ENCODE results near the gene POLN.

The POLN gene

DNA sequence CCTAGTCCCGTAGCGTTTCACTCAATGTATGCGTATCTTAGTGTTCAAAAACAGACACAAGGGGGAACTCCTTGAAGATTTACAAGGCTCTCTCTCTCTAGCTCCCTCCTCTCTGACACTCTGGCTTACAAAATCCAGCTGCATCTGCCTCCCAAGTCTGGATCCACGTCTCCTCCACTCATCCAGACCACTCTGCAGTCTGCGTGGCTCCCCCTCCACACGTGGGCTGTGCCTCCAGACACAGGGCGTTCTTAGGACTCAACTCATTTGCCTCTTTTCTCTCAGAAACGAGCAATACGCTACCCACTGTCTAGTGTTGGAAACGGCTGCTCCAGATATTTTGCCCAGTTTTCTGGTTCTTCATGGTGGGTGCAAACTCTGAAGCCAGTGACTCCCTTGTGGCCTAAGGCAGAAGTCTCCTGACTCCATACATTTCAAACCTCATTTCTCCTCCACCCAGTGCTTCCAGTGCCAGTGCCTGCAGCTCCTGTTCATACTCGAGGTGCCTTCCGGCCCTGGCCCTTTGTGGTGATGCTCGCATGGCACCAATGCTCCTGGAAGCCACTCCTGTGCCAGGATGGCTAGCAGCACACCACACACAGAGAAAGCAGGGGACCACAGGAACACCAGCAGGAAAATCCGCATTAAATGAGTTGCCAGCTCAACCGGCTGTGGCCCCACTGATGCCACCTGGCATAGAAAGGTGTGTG, 158.7 kb downstream of the POLN start:
- no peak for DNase-seq (ENCODE audit: low spot score)

DNA sequence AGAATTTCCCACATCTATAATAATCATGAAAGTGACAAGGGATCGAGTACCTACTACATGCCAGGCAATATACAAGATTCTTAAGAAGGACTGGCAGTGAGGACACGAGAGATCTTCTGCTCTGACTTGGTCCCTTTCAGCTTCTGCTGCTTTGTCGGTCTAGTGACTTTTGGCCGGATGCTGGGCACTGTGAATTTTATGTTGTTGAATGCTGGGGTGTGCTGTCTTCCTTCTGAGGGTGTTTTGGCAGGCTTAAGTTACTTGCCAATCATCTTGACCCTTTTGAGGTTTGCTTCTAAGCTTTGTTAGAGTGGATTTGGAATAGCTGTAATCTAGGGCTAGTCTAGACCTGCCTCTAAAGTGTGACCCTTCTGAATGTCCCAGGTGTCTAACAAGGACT, 159.3 kb downstream of the POLN start:
- DNase-seq (ENCODE audit: low spot score) = no peak

DNA sequence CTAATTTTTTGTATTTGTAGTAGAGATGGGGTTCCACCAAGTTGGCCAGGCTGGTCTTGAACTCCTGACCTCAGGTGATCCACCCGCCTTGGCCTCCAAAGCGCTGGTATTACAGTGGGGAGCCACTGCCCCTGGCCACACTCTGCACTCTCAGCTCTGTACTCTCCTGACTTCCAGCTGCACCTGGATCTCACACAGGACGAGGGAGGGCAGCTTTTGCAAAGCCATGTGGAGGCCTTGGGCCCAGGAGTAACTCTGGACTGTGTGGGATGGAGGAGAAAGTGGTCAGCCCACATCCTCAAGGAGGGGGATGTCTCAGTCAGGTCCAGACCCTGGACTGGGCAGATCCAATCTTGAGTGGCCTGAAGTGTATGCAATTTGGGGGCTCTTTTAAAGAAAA, 159.8 kb downstream of the POLN start:
- no peak for DNase-seq (ENCODE audit: low spot score)

DNA sequence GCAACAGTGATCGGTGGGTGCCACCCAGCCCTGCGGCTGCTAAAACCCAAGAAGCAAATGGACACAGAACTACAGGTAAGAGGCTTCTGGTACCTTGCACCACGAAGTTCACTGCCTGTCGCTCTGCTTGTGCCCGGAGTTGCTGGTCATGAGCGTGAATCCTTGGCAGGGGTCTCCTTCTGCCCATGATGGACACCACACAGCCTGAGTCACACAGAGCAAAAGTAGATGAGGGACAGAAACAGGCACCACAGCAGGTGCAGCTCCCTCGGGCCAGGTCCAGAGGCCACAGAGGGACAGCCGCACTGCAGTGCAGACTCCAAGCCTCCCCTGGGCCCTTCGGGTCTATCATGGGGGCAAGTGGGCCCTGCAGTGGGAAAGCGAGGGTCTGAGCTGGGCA, 160.4 kb downstream of the POLN start:
- DNase-seq (ENCODE audit: low spot score) = no peak

DNA sequence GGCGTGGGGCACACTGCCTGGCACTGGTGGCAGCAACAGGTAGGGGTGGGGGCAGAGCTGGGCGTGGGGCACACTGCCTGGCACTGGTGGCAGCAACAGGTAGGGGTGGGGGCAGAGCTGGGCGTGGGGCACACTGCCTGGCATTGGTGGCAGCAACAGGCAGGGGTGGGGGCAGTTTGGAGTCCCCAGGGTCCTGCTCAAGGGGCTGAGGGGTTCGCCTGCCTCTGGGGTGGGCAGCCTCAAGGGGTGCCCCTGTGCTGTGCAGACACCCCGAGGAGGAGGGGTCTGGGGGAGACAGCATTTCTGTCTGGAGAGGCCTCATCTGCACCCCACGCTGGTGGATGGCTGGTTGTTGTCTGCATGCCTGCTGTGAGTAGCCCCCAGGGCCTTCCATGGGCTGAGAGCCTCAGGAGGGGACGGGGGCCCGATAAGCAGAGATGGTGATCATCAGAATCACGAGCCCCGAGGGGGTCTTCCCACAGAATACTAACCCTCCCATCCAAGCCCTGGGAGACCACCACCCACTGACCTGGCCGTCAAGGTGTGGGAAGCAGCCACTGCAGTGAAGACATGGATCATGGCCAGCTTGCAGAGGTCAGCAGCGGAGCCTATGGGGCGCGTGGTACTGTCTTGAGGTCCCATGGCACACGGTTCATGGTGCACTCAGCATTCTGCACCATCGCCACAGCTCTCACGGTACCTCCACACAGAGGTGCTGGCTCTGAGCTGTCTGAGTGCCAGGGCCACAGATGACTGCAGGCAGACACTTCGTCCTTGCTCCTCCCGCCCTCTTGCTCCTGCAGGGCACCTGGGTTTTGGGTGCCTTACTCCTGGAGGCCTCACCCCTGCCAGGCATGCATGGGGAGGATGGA, 161.3 kb downstream of the POLN start:
- no peak for DNase-seq (ENCODE audit: low spot score)

DNA sequence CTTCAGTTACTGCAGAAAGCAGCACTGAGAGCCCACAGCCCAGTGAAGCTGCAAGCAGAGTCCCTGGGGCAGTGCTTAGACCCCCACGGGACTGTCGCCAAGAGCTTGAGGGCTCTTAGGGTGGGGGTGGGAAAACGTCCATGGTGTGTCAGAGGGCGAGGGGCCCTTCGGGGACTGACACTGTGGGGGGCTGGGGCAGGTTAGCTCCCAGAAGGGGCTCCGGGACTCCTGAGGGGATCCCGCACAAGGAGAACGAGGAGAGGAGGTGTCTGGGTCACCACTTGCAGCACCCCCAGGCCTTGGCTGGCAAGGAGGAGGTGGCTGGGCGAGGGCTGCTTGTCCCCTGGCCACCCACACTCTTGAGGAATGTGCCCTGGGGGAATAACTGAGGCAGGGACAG, 162.0 kb downstream of the POLN start:
- DNase-seq (ENCODE audit: low spot score) = no peak

DNA sequence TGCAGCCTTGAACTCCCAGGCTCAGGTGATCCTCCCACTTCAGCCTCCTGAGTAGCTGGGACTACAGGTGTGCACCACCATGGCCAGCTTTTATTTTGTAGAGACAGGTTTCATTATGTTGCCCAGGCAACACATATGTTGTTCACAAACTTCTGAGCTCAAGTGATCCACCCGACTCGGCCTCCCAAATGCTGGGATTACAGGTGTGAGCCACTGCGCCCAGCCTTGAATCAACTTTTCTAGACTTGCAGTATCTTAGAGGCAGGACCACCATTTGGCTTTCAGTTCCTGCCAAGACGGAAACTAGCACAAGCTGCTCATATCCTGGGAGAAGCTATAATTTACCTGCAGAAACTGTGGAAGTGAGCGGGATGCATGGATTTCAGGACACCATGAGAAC, 162.9 kb downstream of the POLN start:
- DNase-seq (ENCODE audit: low spot score) = no peak

DNA sequence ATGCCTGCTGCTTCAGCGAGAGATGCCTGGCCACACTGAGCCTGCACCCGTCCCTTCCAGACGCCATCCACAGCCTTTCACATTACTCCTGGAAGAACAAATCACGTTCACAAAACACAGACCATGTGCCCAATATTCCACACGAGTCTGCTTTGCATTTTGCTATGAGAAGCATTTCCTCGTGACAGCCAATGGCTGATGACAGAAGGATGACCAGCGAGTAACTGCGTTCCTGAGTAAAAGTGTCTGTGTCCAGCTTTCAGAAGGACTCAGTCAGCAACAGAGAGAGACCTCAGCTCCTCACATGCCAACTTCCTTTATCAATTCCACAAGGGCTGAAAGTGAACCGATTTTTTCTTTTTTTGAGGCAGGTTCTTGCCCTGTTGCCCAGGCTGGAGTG, 163.3 kb downstream of the POLN start:
- no peak for DNase-seq (ENCODE audit: low spot score)

DNA sequence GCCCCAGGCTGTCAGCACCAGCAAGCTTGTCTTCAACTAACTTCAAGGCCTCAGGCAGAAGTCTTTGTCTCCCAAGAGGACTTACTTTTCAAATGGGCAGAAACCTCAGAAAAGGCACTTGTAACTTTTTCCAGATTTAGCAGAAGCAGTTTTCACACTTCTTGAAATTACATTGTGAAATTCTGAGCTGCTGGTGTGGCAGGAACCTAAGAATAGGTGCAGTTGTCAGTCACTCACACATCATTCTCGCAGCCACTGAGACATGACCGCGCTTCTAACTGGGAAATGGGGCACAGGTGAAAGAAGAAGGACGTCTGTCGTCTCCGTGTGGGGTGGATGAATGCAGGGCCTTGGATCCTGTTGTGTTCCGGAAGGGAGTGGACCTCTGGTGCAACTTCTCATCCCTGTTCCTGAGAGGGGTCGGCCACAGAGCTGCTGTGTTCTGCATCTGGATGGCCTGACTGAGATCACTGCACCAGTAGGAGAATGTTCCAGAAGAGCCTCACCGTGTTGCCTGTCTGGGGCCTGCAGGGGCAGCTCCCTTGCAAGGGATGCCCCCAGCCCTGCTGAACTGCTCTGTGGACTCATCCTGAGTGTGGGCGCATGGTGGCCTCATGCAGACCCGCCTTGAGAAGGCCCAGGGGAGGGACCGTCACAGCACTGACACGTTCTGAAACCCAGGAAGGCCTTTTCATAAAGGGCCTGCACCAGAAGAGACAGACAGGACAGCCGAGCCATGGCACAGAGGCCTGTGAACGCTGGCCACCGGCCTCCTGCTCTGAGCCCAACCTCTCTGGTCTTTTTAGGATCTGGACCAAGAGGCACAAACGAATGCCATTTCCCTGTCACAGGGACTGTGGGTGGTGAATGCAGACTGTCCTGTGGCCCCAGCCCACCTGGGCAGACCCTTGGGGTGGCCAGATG, 164.1 kb downstream of the POLN start:
- DNase-seq (ENCODE audit: low spot score) = no peak

DNA sequence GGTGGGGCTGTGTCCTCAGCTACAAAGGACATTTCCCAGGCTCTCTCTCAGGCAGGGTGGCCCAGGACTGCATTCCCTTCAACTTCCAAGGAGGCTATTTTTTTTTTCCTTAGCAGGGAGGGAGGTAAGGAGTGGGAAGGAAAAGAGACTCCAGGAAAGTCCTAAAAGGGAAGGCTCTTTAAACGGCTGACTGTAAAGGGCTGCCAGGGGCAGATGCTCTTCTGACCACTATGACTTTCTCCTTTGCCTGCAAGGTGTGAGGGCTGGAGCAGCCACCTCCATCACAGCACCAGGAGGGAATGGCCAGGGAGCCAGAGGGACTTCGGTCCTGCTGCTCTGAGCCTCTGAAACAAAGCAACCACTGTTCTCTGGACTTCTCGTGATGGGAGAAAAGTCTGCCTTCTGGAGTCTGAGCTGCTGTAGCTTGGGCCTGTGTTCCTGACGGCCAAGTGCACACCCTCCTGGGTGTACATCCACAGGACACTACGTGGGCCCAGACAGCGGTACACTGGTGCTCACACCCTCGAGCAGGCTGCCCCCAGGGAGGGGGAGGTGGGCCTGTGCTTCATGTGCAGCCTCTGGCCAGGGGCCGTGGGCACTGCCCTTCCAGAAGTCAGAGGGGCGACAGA, 164.9 kb downstream of the POLN start:
- DNase-seq (ENCODE audit: low spot score) = no peak

DNA sequence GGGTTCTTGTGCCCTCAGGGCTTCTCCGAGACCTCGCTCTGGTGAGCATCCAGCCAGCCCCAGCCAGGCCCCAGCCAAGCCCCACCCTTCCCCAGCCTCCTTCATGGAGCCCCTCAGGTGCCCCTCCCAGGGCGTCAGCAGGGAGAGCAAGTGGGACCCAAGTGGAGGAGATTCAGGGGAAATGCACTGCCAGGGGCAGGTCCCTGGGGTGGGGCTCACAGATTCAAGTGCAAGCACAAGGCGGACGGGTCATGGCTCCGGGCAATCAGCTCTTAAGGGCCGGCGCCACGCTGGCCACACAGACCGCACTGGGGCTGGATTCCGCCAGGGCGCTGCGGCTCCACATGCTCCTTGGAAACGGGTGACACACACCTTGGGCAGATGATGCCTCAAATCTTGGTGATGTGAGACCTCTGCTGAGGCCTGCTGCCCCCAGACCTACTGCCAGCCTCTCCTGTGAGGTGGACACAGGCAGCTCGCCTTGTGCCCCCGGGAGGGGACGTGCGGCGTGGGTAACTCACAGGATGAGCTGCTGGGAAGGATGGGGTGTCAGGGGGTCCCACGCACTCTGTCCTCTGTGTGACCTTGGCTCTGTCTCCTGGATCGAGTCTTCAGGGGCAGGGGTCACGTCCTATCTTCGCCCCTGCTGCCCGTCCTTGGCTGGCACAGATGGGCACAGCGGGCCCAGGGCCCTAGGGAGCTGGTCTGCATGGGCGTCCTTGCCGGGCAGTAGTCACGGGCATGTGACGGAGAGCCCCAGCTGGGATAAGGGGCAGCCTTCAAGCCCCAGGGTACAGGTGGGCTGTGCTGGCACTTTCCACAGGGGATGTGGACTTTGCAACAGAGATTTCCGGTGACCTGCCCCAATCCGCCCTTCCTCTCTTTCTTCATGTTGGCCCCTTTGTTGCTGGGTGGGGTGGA, 165.7 kb downstream of the POLN start:
- DNase-seq (ENCODE audit: low spot score) = no peak

DNA sequence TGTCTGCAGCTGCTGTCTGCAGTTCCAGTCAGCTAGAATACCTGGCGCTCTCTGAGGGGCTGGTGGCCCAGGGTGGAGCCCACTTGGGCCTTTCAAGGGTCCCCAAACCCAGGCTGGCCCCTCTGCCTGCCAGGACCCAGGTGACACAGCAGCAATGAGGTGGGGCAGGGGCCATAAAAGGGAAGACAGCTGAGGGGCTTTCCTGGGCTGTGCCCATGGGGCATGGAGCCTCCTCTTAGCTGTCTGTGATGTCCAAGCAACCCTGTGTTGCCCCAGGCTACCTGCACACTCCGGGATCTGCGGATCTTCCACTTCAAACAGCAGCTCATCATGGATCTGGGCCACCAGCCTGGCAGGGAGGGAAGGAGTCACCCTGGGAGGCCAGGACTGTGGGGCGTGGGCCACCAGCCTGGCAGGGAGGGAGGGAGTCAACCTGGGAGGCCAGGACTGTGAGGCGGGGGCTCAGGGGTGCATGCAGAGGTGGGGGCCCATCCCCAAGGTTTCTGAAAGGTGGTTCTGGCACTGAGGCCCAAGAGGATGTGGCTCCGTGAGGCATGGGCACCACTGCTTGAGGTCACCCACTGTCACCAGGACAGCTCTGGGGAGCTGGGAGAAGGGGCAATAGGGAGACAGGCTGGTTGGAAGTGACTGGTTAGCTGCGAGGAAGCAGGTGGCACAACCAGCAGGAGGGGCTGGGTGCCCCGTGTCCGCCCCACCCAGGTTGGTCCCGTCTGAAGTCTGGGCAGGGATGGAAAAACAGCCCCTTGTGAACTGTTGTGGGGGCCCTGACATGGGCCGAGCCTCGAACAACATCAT, 166.5 kb downstream of the POLN start:
- DNase-seq (ENCODE audit: low spot score) = no peak

DNA sequence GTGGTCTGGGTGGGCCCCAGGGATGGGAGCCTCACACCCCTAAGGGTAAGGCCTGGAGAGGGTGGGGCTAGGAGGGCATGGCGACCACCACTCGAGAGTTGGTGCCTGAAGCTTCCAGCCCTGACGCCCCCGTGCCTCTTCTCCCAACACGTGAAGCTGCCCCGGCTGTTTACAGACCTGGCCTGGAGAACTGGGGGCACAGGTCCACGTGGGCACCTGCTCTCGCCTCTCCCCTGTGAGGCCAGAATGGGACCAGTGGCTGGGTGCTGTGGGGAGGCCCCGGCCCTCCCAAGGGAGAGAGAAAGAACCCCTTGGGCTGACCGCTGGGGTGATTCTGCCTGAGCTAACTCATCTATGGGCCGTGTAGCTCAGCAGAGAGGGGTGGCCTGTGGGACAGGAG, 167.3 kb downstream of the POLN start:
- no peak for DNase-seq (ENCODE audit: low spot score)

DNA sequence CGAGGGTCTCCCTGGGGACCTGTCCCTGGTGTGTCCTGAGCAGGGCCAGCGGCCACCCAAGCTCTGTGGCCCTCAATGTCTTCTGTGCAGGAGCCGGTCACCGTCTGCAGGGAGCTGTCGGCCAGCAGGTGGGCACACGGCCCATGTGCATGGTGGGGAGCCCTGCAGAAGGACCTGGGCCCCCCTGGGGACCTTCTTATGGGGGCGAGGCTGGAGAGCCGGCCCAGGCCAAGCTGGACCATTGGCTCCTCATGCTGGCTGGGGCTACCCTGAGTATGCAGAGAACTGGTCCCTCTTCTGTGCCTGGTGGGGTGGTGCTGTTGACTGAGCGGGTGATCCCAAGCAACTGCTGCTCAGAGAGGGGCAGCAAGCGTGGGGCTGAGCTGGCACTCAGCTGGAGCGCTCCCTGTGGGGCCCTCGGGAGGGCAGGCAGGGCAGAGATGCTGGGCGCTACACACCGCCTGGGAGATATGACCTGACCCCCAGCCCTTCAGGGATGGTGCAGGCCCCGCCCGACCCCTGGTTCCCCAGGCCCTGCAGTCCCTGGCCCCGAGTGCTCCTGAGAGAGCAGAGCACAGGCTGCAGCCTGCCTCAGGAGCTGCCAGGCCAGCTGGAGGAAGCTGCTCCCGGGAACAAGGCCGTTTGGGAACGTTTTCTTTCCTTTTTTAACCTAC, 168.0 kb downstream of the POLN start:
- no peak for DNase-seq (ENCODE audit: low spot score)

DNA sequence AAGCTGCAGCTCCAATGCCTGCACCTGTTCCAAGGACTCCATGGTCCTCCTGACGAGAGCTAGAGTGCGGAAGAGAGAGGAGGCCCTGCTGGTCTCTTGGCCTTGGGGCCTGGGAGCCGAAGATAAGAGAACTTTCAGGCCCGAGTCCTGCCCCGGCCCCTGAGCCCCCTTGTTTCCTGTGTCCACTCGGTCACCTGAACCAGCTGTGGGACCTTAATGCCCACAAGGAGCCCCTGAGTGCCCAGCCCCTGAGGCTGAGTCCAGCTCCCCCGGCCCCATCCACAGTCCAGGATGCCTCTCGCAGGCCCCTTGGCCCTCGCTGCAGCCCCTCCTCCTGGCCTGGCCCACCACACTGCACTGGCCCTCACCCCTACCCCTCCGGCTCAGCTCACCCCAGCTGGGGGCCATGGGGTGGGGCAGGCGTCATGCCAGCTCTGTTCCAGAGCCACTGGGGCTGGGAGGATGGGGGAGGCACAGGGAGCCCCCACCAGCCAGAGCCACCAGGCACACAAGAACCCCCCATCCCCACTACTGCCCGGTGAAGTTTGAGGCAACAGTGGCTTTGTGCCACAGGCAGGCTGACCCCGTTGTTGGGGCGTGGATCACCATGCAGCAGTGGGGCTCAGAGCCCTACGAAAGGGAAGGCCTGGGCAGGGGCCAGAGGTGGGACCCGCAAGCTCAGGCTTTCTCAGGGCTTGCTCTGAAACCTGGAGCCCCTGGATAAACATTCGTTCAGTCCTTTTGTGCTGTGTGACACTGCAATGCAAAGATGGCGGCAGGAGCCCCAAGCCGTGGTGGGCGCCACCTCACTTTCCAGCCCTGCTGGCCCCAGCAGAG, 168.7 kb downstream of the POLN start:
- no peak for DNase-seq (ENCODE audit: low spot score)

DNA sequence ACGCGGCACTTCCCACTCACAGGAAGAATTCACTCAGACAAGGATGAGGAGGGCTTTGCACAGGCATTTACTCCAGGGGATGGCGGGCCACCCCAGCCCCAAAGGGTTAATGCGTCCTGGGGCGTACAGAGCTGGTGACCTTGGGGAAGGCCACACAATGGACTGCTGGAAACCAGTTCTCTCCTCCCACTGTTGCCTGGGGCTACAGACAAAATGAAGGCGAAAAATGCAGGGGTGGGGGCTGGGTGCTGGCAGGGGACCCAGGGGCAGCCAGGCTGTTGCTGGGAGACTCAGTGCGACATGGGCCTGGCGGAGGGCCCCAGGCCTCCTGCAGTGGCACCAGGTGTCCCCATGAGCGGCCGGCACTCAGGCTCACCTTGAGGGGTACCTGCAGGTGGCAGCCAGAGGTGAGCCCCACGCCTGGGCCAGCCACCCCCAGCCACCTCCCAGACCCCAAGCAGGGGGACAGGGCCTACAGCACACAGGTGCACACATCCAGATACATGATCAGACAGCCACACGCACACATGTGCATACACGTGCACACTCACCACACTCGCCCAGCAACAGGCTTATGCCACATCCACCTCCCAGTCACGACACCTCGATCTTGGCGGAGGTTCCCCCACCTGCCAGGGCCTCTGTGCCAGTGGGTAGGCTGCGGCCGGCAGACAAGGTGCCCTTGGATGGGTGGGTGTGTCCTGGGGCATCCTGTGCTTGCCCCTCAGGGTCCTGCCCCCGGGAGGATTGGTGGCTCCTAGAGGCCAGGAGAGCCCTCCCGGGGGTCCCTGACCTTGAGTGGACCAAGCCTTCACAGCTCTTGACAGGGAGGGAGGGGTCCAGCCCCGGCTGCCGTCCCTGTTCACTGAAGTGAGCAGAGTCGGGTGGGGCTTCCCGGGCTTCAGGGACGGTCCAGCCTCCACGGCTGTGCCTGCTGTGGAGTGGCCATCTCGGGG, 169.7 kb downstream of the POLN start:
- DNase-seq (ENCODE audit: low spot score) = no peak

Measured in SK-N-DZ (cell line).